Liver (tissue), 9 donors: ENCODE results near the gene CD84. TPM values are rescaled to one million over a fixed set of nuclear protein-coding genes. Genes with fewer than 3 reads are reported as not detected.
"Not testable (repeated sequence)": the region's sequence is repeated elsewhere in the genome, so short reads cannot be mapped to it uniquely, and the experiment has no call there.

Experiments used
- DNase-seq: peaks from one replicate; pipeline ENCODE4 v3.0.0-alpha.2; 2017; ENCODE audit warnings: low spot score
- H3K27ac ChIP-seq, 2 donors: one replicate each; pipeline ENCODE4 v1.7.0; 2013; ENCODE audit warnings: inconsistent platforms in 2 of 2, low read length in 2 of 2, control low read depth in 1 of 2, low read depth in 1 of 2, mild to moderate bottlenecking in 1 of 2
- H3K27me3 ChIP-seq, 4 donors: one replicate each; pipeline versions ENCODE4 v1.6.1 to v1.7.0; 2013; ENCODE audit warnings: low read length in 3 of 4, inconsistent platforms in 1 of 4, mild to moderate bottlenecking in 1 of 4, moderate library complexity in 1 of 4; ENCODE audit not compliant: control insufficient read depth in 4 of 4, insufficient read depth in 4 of 4
- H3K36me3 ChIP-seq, 4 donors: one replicate each; pipeline versions ENCODE4 v1.6.1 to v1.7.0; 2013; ENCODE audit warnings: low read length in 3 of 4, mild to moderate bottlenecking in 3 of 4, low read depth in 1 of 4, moderate library complexity in 1 of 4; ENCODE audit not compliant: control insufficient read depth in 4 of 4, insufficient read depth in 3 of 4
- H3K4me1 ChIP-seq, 4 donors: one replicate each; pipeline versions ENCODE4 v1.6.1 to v1.7.0; 2013; ENCODE audit warnings: low read length in 3 of 4, mild to moderate bottlenecking in 3 of 4, moderate library complexity in 1 of 4; ENCODE audit not compliant: control insufficient read depth in 4 of 4, insufficient read depth in 4 of 4
- H3K4me3 ChIP-seq, 3 donors: one replicate each; pipeline versions ENCODE4 v1.6.1 to v1.7.0; 2013; ENCODE audit warnings: low read length in 3 of 3, control low read depth in 1 of 3, low read depth in 1 of 3, mild to moderate bottlenecking in 1 of 3
- H3K9ac ChIP-seq, 2 donors: one replicate each; pipeline ENCODE4 v1.7.0; 2013; ENCODE audit warnings: low read length in 2 of 2, mild to moderate bottlenecking in 2 of 2, moderate library complexity in 2 of 2, control low read depth in 1 of 2, low read depth in 1 of 2
- H3K9me3 ChIP-seq, 4 donors: one replicate each; pipeline versions ENCODE4 v1.6.1 to v1.7.0; 2013; ENCODE audit warnings: low read length in 3 of 4; ENCODE audit not compliant: control insufficient read depth in 4 of 4
- ATF3 ChIP-seq: IDR thresholded peaks from 2 replicates; pipeline ENCODE4 v1.6.1; 2016; ENCODE audit warnings: antibody characterized with exemption
- EGR1 ChIP-seq, 2 donors: IDR thresholded peaks; 2 replicates each; pipeline ENCODE4 v1.6.1; 2016 to 2018; ENCODE audit warnings: antibody characterized with exemption in 2 of 2, low read depth in 2 of 2
- FOXA1 ChIP-seq: IDR thresholded peaks from 2 replicates; pipeline ENCODE4 v1.6.1; 2016; ENCODE audit warnings: antibody characterized with exemption
- FOXA2 ChIP-seq: IDR thresholded peaks from 2 replicates; pipeline ENCODE4 v1.6.1; 2016; ENCODE audit warnings: antibody characterized with exemption
- GABPA ChIP-seq, 2 donors: IDR thresholded peaks in 1 of 2; conservative IDR thresholded peaks in 1 of 2; 2 replicates each; pipeline ENCODE4 v1.6.1; 2016; ENCODE audit warnings: antibody characterized with exemption in 2 of 2, mild to moderate bottlenecking in 1 of 2, moderate library complexity in 1 of 2
- HNF4A ChIP-seq, 2 donors: conservative IDR thresholded peaks; 2 replicates each; pipeline ENCODE4 v1.6.1; 2016; ENCODE audit warnings: antibody characterized with exemption in 2 of 2, mild to moderate bottlenecking in 2 of 2
- HNF4G ChIP-seq: IDR thresholded peaks from 2 replicates; pipeline ENCODE4 v1.6.1; 2016; ENCODE audit warnings: antibody characterized with exemption
- JUND ChIP-seq, 2 donors: IDR thresholded peaks; 2 replicates each; pipeline ENCODE4 v1.6.1; 2016; ENCODE audit warnings: antibody characterized with exemption in 2 of 2
- RAD21 ChIP-seq, 2 donors: IDR thresholded peaks; 2 replicates each; pipeline ENCODE4 v1.6.1; 2016; ENCODE audit warnings: antibody characterized with exemption in 2 of 2, mild to moderate bottlenecking in 2 of 2
- RXRA ChIP-seq, 2 donors: IDR thresholded peaks; 2 replicates each; pipeline ENCODE4 v1.6.1; 2017 to 2018; ENCODE audit warnings: antibody characterized with exemption in 2 of 2, mild to moderate bottlenecking in 1 of 2
- TAF1 ChIP-seq: conservative IDR thresholded peaks from 2 replicates; pipeline ENCODE4 v1.6.1; 2016; ENCODE audit warnings: antibody characterized with exemption, mild to moderate bottlenecking
- YY1 ChIP-seq: IDR thresholded peaks from 2 replicates; pipeline ENCODE4 v1.6.1; 2016; ENCODE audit warnings: antibody characterized with exemption, mild to moderate bottlenecking
- WGBS: extraction: QIAGEN DNeasy Blood & Tissue Kit; methylation state at CpG from one replicate; pipeline ENCODE4 v1.1.7; 2013; 5-methylcytosine and 5-hydroxymethylcytosine counted together
- polyA plus RNA-seq, 2 donors: library from polyadenylated mRNA; stranded (reverse) in 1 of 2; unstranded in 1 of 2; fragments of 200-250 nt in 1 of 2; fragments of >200 nt in 1 of 2; fragmentation: Nextera tagmentation in 1 of 2; extraction: Ambion mirVana in 1 of 2; gene quantifications; one replicate each; pipeline versions ENCODE4 v1.2.1 to v1.2.3, GENCODE V29; 2013 to 2015
- total RNA-seq, 2 donors: library from RNA; depleted of rRNA; stranded (reverse); fragments of >200 nt; gene quantifications; one replicate each; pipeline ENCODE4 v1.2.3, GENCODE V29; 2014
- TF ChIP-seq, protein P1 (sequence below): IDR thresholded peaks from 2 replicates; pipeline ENCODE4 v1.6.1; 2016; ENCODE audit warnings: antibody characterized with exemption
- donor health status: healthy.
- donor health status: healthy.
- donor health status: healthy.
- donor health status: healthy.
- donor health status: healthy.

CD84 gene
- total and polyA plus RNA-seq, 4 donors, result 2.1 to 8.8 (median 4.4) TPM

DNA sequence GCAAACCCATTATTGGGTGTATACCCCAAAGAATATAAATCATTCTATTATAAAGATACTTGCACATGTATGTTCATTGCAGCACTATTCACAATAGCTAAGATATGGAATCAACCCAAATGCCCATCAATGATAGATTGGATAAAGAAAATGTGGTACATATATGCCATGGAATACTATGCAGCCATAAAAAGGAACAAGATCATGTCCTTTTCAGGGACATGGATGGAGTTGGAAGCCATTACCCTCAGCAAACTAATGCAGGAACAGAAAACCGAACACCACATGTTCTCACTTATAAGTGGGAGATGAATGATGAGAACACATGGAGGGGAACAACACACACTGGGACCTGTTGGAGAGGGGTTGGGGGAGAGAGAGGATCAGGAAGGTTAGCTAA, 16.1 kb downstream of the CD84 start:
- H3K9ac ChIP-seq, DNase-seq, H3K9me3 ChIP-seq, H3K27me3 ChIP-seq, H3K36me3 ChIP-seq, H3K4me3 ChIP-seq, H3K4me1 ChIP-seq, H3K27ac ChIP-seq: not testable (repeated sequence)
- WGBS, result 76% methylated on average over 1 of the region's 1 CpG

DNA sequence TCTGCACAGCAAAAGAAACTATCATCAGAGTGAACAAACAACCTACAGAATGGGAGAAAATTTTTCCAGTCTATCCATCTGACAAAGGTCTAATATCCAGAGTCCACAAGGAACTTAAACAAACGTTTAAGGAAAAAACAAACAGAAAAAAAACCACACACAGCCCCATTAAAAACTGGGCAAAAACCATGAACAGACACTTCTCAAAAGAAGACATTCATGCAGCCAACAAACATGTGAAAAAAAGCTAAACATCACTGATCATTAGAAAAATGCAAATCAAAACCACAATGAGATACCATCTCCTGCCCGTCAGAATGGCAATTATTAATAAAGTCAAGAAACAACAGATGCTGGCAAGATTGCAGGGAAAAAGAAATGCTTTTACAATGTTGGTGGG, 16.6 kb downstream of the CD84 start:
- H3K27ac ChIP-seq, H3K4me1 ChIP-seq, DNase-seq, H3K4me3 ChIP-seq, H3K27me3 ChIP-seq, H3K9me3 ChIP-seq, H3K9ac ChIP-seq, H3K36me3 ChIP-seq: not testable (repeated sequence)
- 58% methylated on average over 2 of the region's 2 CpGs for WGBS

- Histone ChIP-seq H3K27ac (no peak overlapping the region), H3K4me1 (no peaks in the 10 kb centered on the region)
- TF ChIP-seq, protein P1, sequence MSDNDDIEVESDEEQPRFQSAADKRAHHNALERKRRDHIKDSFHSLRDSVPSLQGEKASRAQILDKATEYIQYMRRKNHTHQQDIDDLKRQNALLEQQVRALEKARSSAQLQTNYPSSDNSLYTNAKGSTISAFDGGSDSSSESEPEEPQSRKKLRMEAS, result no peak
- TF ChIP-seq ATF3 (no peak), HNF4G (no peak), FOXA2 (no peak), GABPA (IDR thresholded peaks at IDR 0.05 in 1 of 2, conservative IDR thresholded peaks at IDR 0.05 in 1 of 2) (no peak), TAF1 (no peak), RXRA (IDR thresholded peaks at IDR 0.05) (no peak), JUND (IDR thresholded peaks at IDR 0.05) (no peak), HNF4A (conservative IDR thresholded peaks at IDR 0.05) (no peak), EGR1 (IDR thresholded peaks at IDR 0.05; ENCODE audit: low read depth in 2 of 2) (no peak), FOXA1 (no peak)
These were observed 18.5 kb downstream of the CD84 start for GRCh38 chr1:160560806-160561205.

DNA sequence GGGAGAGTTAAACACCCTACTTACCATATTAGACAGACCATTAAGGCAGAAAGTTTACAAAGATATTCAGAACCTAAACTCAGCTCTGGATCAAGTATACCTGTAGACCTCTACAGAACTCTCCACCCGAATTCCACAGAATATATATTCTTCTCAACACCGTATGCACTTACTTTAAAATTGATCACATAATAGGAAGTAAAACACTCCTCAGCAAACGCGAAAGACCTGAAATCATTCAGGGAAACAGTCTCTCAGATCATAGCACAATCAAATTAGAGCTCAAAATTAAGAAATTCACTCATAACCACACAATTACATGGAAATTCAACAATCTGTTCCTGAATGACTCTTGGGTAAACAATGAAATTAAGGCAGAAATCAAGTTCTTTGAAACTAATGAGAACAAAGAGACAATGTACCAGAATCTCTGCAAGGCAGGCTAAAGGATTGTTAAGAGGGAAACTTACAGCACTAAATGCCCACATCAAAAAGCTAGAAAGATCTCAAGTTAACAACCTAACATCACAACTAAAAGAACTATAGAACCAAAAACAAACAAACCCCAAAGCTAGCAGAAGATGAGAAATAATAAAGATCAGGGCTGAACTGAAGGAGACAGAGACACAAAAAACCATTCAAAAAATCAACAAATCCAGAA, 19.1 kb downstream of the CD84 start:
- Histone ChIP-seq H3K9ac (no peak overlapping the region), H3K27ac (no peak overlapping the region), H3K4me1 (no peaks in the 10 kb centered on the region), H3K9me3 (peaks cover 0 to 2% (median 0%) of the 10 kb centered on the region in 4 donors), H3K36me3 (no peaks in the 10 kb centered on the region), H3K4me3 (no peak overlapping the region), H3K27me3 (no peaks in the 10 kb centered on the region)
- no peak for DNase-seq
- TF ChIP-seq, protein P1, result no peak
- TF ChIP-seq FOXA1, result no peak
- no peak for TF ChIP-seq RAD21 (IDR thresholded peaks at IDR 0.05)
- TF ChIP-seq YY1, result no peak
- TF ChIP-seq RXRA (IDR thresholded peaks at IDR 0.05), result no peak
- WGBS, result 79% methylated on average over 4 of the region's 4 CpGs

More at GRCh38 chr1:160560806-160561205, 18.5 kb downstream of the CD84 start:
- no peak for DNase-seq
- Histone ChIP-seq H3K9ac (no peak overlapping the region), H3K27me3 (no peaks in the 10 kb centered on the region), H3K4me3 (no peak overlapping the region), H3K9me3 (peaks cover 0 to 2% (median 0%) of the 10 kb centered on the region in 4 donors), H3K36me3 (no peaks in the 10 kb centered on the region)

DNA sequence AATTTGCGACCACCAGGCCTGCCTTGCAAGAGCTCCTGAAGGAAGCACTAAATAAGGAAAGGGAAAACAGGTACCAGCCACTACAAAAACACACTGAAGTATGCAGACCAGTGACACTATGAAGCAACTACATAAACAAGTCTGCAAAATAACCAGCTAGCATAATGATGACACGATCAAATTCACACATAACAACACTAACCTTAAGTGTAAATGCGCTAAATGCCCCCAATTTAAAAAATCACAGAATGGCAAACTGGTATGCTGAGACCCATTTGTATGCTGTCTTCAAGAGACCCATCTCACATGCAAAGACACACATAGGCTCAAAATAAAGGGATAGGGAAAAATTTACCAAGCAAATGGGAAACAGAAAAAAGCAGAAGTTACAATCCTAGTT, 19.9 kb downstream of the CD84 start:
- not testable (repeated sequence) for H3K4me3 ChIP-seq, H3K4me1 ChIP-seq, H3K9ac ChIP-seq, H3K27me3 ChIP-seq, H3K9me3 ChIP-seq, DNase-seq, H3K36me3 ChIP-seq, H3K27ac ChIP-seq
- WGBS, result 68% methylated on average over 3 of the region's 3 CpGs
